GM12801 (cell line): ENCODE measurements around the gene TMEM205.

Experiments
- CTCF ChIP-seq: IDR thresholded peaks from one replicate; pipeline ENCODE4 v1.5.1; 2011; ENCODE audit warnings: control low read depth; ENCODE audit not compliant: insufficient read length; ENCODE audit errors: extremely low read depth

The TMEM205 gene

DNA sequence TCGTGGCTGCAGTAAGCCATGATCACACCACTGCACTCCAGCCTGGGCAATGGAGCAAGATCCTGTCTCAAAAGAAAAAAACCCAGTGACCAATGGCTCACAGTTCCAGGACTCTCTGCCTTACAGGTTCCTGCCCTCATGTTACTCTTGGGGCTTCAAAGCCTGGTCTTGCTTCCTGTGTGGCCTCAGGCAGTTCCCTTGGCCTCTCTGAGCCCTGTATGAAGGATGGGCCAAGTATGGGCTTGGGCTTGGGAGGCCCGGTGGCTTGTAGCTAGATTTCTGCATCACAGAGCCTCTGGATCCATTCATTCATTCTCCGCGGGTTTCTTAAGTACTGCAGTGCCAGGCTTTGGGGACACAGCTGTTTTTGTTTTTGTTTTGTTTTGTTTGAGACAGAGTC is 50.9 kb downstream of the TMEM205 start:
- no peak for TF ChIP-seq CTCF

DNA sequence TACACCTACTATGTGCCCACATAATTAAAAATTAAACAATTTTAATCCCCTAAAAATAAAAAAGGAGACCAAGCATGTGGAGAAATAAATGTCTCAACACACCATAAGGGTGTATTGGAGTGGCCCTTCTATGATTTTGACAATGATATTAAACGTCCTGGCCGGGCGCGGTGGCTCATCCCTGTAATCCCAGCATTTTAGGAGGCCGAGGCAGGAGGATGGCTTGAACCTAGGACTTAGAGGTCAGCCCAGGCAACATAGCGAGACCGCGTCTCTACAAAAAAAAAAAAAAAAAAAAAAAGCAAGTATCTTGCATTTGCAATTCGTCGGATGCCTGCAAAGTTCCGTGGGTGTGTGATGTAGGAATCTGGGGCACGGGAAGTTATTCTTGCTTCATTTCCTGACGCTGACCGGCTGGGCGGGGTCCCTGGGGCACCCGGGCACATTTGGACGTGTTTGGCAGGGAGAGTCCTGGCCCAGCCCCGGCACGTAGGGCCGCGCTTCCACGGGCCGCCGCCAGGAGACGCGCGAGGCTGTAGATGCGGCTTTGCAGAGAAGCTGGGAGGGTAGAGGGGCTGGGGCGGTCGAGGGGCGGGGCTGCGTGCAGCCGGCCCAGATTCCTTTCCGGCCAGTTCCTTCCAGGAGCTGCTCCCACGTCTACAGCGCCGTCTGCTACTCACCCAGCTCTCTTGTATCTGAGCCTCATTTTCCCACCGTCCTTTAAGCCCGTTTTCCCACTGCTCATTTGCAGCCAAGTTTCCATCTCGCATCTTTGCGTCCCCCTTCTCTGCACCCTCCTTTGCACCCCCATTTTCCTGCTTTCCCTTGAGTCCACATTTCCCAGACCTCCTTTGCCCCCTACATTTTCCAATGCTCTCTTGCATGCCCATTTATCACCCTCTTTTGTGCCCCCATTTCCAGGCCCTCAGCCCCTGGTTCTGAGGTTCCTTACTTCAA is 52.4 kb downstream of the TMEM205 start:
- TF ChIP-seq CTCF = no peak
